Mammary epithelial cell (primary cell): ENCODE data around the gene FOXS1.

ENCODE experiments used
- EZH2 ChIP-seq: IDR thresholded peaks from 2 replicates; pipeline ENCODE4 v1.6.1; 2012; ENCODE audit warnings: low read length, inconsistent platforms, borderline replicate concordance
- TF ChIP-seq, protein P1 (sequence below), 2 donors: IDR thresholded peaks in 1 of 2; conservative IDR thresholded peaks in 1 of 2; 2 replicates each; pipeline ENCODE4 v1.5.1; 2011 to 2012; ENCODE audit warnings: inconsistent platforms in 2 of 2, low read length in 2 of 2, mild to moderate bottlenecking in 2 of 2, control low read depth in 1 of 2, low read depth in 1 of 2; ENCODE audit not compliant: insufficient read depth in 1 of 2; ENCODE audit errors: extremely low read depth in 1 of 2

DNA sequence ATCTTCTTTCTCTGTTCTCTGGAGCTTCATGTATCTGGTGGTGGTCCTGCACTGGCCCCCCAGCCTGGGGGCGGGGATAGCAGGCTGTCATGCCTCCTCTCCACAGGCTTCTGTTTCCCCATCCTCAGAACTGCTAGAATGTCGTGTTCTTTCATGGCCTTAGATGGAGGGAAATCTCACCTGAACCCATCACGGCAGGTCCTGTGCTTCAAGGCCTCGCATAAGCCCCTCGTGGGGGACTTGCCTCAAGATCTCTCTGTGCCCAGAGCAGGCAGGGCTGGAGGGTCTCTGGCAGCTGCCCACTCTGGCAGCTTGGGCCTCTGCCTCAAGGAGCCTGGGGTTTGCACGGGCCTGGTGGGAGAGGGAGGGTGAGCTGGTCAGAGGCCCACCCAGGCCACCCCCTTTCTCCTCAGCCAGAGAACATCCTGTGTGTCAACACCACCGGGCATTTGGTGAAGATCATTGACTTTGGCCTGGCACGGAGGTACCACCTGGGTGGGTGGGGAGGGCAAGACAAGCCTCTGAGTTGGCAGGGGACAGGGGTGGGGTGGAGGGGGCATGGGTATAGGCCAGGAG is 14.9 kb downstream of the FOXS1 start:
- no peak for TF ChIP-seq EZH2
- TF ChIP-seq, protein P1, sequence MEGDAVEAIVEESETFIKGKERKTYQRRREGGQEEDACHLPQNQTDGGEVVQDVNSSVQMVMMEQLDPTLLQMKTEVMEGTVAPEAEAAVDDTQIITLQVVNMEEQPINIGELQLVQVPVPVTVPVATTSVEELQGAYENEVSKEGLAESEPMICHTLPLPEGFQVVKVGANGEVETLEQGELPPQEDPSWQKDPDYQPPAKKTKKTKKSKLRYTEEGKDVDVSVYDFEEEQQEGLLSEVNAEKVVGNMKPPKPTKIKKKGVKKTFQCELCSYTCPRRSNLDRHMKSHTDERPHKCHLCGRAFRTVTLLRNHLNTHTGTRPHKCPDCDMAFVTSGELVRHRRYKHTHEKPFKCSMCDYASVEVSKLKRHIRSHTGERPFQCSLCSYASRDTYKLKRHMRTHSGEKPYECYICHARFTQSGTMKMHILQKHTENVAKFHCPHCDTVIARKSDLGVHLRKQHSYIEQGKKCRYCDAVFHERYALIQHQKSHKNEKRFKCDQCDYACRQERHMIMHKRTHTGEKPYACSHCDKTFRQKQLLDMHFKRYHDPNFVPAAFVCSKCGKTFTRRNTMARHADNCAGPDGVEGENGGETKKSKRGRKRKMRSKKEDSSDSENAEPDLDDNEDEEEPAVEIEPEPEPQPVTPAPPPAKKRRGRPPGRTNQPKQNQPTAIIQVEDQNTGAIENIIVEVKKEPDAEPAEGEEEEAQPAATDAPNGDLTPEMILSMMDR (conservative IDR thresholded peaks at IDR 0.05 in 1 of 2, IDR thresholded peaks at IDR 0.05 in 1 of 2; ENCODE audit: extremely low read depth in 1 of 2, insufficient read depth in 1 of 2, low read depth in 1 of 2, low read length in 2 of 2), result no peak
